ENCODE results near the gene SNX1. TPM values are rescaled to one million over a fixed set of nuclear protein-coding genes. Genes with fewer than 3 reads are reported as not detected.

The SNX1 gene
- polyA plus RNA-seq, 2 donors, result 43.6 to 58.9 TPM

GRCh38 chr15:64149893-64150578 lies 54.3 kb downstream of the SNX1 start:
- Histone ChIP-seq H3K27me3 (ENCODE audit: control insufficient read depth in 1 of 2, insufficient read depth in 2 of 2, low read length in 2 of 2) (peaks cover 0 to 2% of the 10 kb centered on the region in 2 donors), H3K36me3 (ENCODE audit: control insufficient read depth in 2 of 2, insufficient read depth in 2 of 2, low read length in 1 of 2) (peaks cover 0 to 5% of the 10 kb centered on the region in 2 donors), H3K4me3 (ENCODE audit: low read depth in 1 of 2, low read length in 2 of 2) (no peak overlapping the region), H3K27ac (ENCODE audit: low read depth in 2 of 2, low read length in 1 of 2) (no peak overlapping the region), H3K9me3 (ENCODE audit: control insufficient read depth in 2 of 2, insufficient read depth in 1 of 2, low read depth in 1 of 2, low read length in 1 of 2) (no peaks in the 10 kb centered on the region), H3K4me1 (ENCODE audit: control insufficient read depth in 2 of 2, insufficient read depth in 2 of 2, low read length in 1 of 2) (peaks cover 0 to 8% of the 10 kb centered on the region in 2 donors)
- WGBS, 2 donors, result 71 to 76% methylated on average over 9 of the region's 9 CpGs

GRCh38 chr15:64151727-64152506 lies 56.1 kb downstream of the SNX1 start, which contains the start of gene SNX22:
Gene SNX22, plus strand, starts transcription at chr15:64151731. Its CDS starts 45 bp downstream, at chr15:64151776.
- 1% methylated on average over 73 to 83 of the region's 83 CpGs for WGBS, 2 donors
- H3K27me3 ChIP-seq (ENCODE audit: control insufficient read depth in 1 of 2, insufficient read depth in 2 of 2, low read length in 2 of 2), result peaks cover 0 to 2% of the 10 kb centered on the region in 2 donors
- H3K4me3 ChIP-seq (ENCODE audit: low read depth in 1 of 2, low read length in 2 of 2), result peak within 1 kb of the TSS; percentile 32 to 45
- H3K9me3 ChIP-seq (ENCODE audit: control insufficient read depth in 2 of 2, insufficient read depth in 1 of 2, low read depth in 1 of 2, low read length in 1 of 2), result no peaks in the 10 kb centered on the region
- H3K27ac ChIP-seq (ENCODE audit: low read depth in 2 of 2, low read length in 1 of 2), result no peak within 1 kb of the TSS
- peaks cover 13 to 18% of the 10 kb centered on the region in 2 donors for H3K36me3 ChIP-seq (ENCODE audit: control insufficient read depth in 2 of 2, insufficient read depth in 2 of 2, low read length in 1 of 2)
- peaks cover 0 to 8% of the 10 kb centered on the region in 2 donors for H3K4me1 ChIP-seq (ENCODE audit: control insufficient read depth in 2 of 2, insufficient read depth in 2 of 2, low read length in 1 of 2)

- Histone ChIP-seq H3K4me1 (ENCODE audit: control insufficient read depth in 2 of 2, insufficient read depth in 2 of 2, low read length in 1 of 2) (peaks cover 0 to 8% of the 10 kb centered on the region in 2 donors), H3K36me3 (ENCODE audit: control insufficient read depth in 2 of 2, insufficient read depth in 2 of 2, low read length in 1 of 2) (peaks cover 18 to 25% of the 10 kb centered on the region in 2 donors), H3K9me3 (ENCODE audit: control insufficient read depth in 2 of 2, insufficient read depth in 1 of 2, low read depth in 1 of 2, low read length in 1 of 2) (no peaks in the 10 kb centered on the region), H3K4me3 (ENCODE audit: low read depth in 1 of 2, low read length in 2 of 2) (peak overlapping the region in 1 of 2 donors; percentile 45), H3K27me3 (ENCODE audit: control insufficient read depth in 1 of 2, insufficient read depth in 2 of 2, low read length in 2 of 2) (peaks cover 0 to 2% of the 10 kb centered on the region in 2 donors), H3K27ac (ENCODE audit: low read depth in 2 of 2, low read length in 1 of 2) (no peak overlapping the region)
- 23 to 25% methylated on average over 27 of the region's 27 CpGs for WGBS, 2 donors
Observed at GRCh38 chr15:64152507-64153387, 57.0 kb downstream of the SNX1 start.

GRCh38 chr15:64153480-64154367 lies 57.9 kb downstream of the SNX1 start:
- H3K27ac ChIP-seq (ENCODE audit: low read depth in 2 of 2, low read length in 1 of 2), result peak overlapping the region in 1 of 2 donors; percentile 17
- H3K4me1 ChIP-seq (ENCODE audit: control insufficient read depth in 2 of 2, insufficient read depth in 2 of 2, low read length in 1 of 2), result peaks cover 0 to 8% of the 10 kb centered on the region in 2 donors
- H3K4me3 ChIP-seq (ENCODE audit: low read depth in 1 of 2, low read length in 2 of 2), result no peak overlapping the region
- H3K9me3 ChIP-seq (ENCODE audit: control insufficient read depth in 2 of 2, insufficient read depth in 1 of 2, low read depth in 1 of 2, low read length in 1 of 2), result no peaks in the 10 kb centered on the region
- H3K27me3 ChIP-seq (ENCODE audit: control insufficient read depth in 1 of 2, insufficient read depth in 2 of 2, low read length in 2 of 2), result peaks cover 0 to 2% of the 10 kb centered on the region in 2 donors
- peaks cover 26 to 29% of the 10 kb centered on the region in 2 donors for H3K36me3 ChIP-seq (ENCODE audit: control insufficient read depth in 2 of 2, insufficient read depth in 2 of 2, low read length in 1 of 2)
- 17 to 20% methylated on average over 11 to 12 of the region's 12 CpGs for WGBS, 2 donors

- no peak overlapping the region for H3K4me3 ChIP-seq (ENCODE audit: low read depth in 1 of 2, low read length in 2 of 2)
- H3K27me3 ChIP-seq (ENCODE audit: control insufficient read depth in 1 of 2, insufficient read depth in 2 of 2, low read length in 2 of 2), result peaks cover 0 to 2% of the 10 kb centered on the region in 2 donors
- no peaks in the 10 kb centered on the region for H3K9me3 ChIP-seq (ENCODE audit: control insufficient read depth in 2 of 2, insufficient read depth in 1 of 2, low read depth in 1 of 2, low read length in 1 of 2)
- H3K4me1 ChIP-seq (ENCODE audit: control insufficient read depth in 2 of 2, insufficient read depth in 2 of 2, low read length in 1 of 2), result peaks cover 0 to 9% of the 10 kb centered on the region in 2 donors
- no peak overlapping the region for H3K27ac ChIP-seq (ENCODE audit: low read depth in 2 of 2, low read length in 1 of 2)
- H3K36me3 ChIP-seq (ENCODE audit: control insufficient read depth in 2 of 2, insufficient read depth in 2 of 2, low read length in 1 of 2), result peaks cover 40 to 41% of the 10 kb centered on the region in 2 donors
- 89 to 90% methylated on average over 15 of the region's 15 CpGs for WGBS, 2 donors
Observed at GRCh38 chr15:64155802-64156651, 60.2 kb downstream of the SNX1 start.

GRCh38 chr15:64156652-64157331 lies 61.0 kb downstream of the SNX1 start:
- Histone ChIP-seq H3K9me3 (ENCODE audit: control insufficient read depth in 2 of 2, insufficient read depth in 1 of 2, low read depth in 1 of 2, low read length in 1 of 2) (no peaks in the 10 kb centered on the region), H3K27me3 (ENCODE audit: control insufficient read depth in 1 of 2, insufficient read depth in 2 of 2, low read length in 2 of 2) (no peaks in the 10 kb centered on the region), H3K4me3 (ENCODE audit: low read depth in 1 of 2, low read length in 2 of 2) (no peak overlapping the region), H3K4me1 (ENCODE audit: control insufficient read depth in 2 of 2, insufficient read depth in 2 of 2, low read length in 1 of 2) (peaks cover 4 to 9% of the 10 kb centered on the region in 2 donors), H3K27ac (ENCODE audit: low read depth in 2 of 2, low read length in 1 of 2) (no peak overlapping the region), H3K36me3 (ENCODE audit: control insufficient read depth in 2 of 2, insufficient read depth in 2 of 2, low read length in 1 of 2) (peaks cover 40 to 41% of the 10 kb centered on the region in 2 donors)
- WGBS, 2 donors, result 88 to 90% methylated on average over 16 of the region's 16 CpGs

- Histone ChIP-seq H3K9me3 (ENCODE audit: control insufficient read depth in 2 of 2, insufficient read depth in 1 of 2, low read depth in 1 of 2, low read length in 1 of 2) (no peaks in the 10 kb centered on the region), H3K27me3 (ENCODE audit: control insufficient read depth in 1 of 2, insufficient read depth in 2 of 2, low read length in 2 of 2) (no peaks in the 10 kb centered on the region), H3K4me1 (ENCODE audit: control insufficient read depth in 2 of 2, insufficient read depth in 2 of 2, low read length in 1 of 2) (peaks cover 4 to 5% of the 10 kb centered on the region in 2 donors), H3K4me3 (ENCODE audit: low read depth in 1 of 2, low read length in 2 of 2) (no peak overlapping the region), H3K36me3 (ENCODE audit: control insufficient read depth in 2 of 2, insufficient read depth in 2 of 2, low read length in 1 of 2) (peaks cover 40 to 41% of the 10 kb centered on the region in 2 donors), H3K27ac (ENCODE audit: low read depth in 2 of 2, low read length in 1 of 2) (no peak overlapping the region)
- WGBS, 2 donors, result 89 to 91% methylated on average over 1 of the region's 1 CpG
Observed at GRCh38 chr15:64157599-64158125, 61.9 kb downstream of the SNX1 start.

Data from esophagus (tissue), 2 donors.